ENCODE measurements around the gene ABLIM2.

ABLIM2 gene

DNA sequence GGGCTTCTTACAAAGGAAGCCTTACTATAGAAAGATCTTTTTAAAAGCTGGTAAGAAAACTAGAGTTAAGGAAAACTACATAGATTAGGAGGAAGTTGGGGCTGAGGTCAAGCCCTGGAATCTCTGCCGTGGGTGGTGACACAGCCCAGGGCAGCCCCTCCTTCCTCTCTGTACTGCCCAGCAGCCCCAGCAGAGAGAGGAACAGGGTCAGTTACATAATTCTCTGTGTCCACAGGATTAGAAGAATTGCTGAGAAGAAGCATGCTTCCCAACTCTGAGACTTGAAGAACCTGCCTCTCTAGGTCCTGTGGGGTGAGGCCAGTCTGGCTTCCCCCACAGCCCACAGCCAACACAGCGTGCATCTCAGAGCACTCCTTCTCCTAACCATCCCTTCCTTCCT lies 9.2 kb upstream of the ABLIM2 start:
- Histone ChIP-seq H3K4me2 (ENCODE audit: low read depth, low read length, poor library complexity, severe bottlenecking) (no peak overlapping the region), H3F3A (ENCODE audit: insufficient read depth) (no peaks in the 10 kb centered on the region), H3K36me3 (ENCODE audit: low read length) (no peaks in the 10 kb centered on the region), H3K9me2 (replicated peaks; ENCODE audit: insufficient read depth, low read length) (no peaks in the 10 kb centered on the region), H3K9me3 (ENCODE audit: insufficient read depth, low read length) (no peaks in the 10 kb centered on the region), H3K9ac (ENCODE audit: low read length) (no peak overlapping the region), H3K27me3 (ENCODE audit: low read length) (no peaks in the 10 kb centered on the region), H4K20me1 (ENCODE audit: low read depth, low read length) (no peaks in the 10 kb centered on the region), H2AFZ (ENCODE audit: low read depth, low read length, severe bottlenecking) (no peak overlapping the region), H3K4me3 (ENCODE audit: insufficient read depth, low read length, poor library complexity, severe bottlenecking) (no peak overlapping the region), H3K27ac (ENCODE audit: low read depth, low read length) (no peak overlapping the region), H3K79me2 (ENCODE audit: insufficient read depth, low read length) (no peaks in the 10 kb centered on the region)
- TF ChIP-seq, protein P1, sequence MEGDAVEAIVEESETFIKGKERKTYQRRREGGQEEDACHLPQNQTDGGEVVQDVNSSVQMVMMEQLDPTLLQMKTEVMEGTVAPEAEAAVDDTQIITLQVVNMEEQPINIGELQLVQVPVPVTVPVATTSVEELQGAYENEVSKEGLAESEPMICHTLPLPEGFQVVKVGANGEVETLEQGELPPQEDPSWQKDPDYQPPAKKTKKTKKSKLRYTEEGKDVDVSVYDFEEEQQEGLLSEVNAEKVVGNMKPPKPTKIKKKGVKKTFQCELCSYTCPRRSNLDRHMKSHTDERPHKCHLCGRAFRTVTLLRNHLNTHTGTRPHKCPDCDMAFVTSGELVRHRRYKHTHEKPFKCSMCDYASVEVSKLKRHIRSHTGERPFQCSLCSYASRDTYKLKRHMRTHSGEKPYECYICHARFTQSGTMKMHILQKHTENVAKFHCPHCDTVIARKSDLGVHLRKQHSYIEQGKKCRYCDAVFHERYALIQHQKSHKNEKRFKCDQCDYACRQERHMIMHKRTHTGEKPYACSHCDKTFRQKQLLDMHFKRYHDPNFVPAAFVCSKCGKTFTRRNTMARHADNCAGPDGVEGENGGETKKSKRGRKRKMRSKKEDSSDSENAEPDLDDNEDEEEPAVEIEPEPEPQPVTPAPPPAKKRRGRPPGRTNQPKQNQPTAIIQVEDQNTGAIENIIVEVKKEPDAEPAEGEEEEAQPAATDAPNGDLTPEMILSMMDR (IDR thresholded peaks at IDR 0.05; ENCODE audit: insufficient read depth, low read length, poor library complexity, severe bottlenecking) = no peak
- TF ChIP-seq EZH2phosphoT487 (conservative IDR thresholded peaks at IDR 0.05; ENCODE audit: low read length) = no peak

DNA sequence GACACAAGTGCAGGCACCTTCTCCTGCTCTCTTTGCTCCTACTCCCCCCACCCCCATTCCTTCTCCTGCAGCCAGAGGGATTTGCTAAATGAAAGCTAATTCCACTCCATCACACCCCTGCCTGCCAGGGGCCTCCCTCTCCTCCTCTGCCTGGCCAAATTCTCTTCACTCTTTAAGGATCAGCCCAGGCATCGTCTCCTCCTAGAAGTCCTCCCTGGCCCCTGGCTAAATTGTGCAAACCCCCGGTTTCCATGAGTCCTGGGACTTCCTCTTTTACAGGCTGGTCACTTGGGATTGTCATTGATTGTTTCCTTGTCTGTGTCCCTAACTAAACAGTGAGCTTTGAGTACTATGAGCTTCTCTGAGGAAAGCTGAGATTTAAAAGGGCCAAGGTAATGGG lies 8.7 kb upstream of the ABLIM2 start:
- no peaks in the 10 kb centered on the region for H3F3A ChIP-seq (ENCODE audit: insufficient read depth)
- H4K20me1 ChIP-seq (ENCODE audit: low read depth, low read length) = no peaks in the 10 kb centered on the region
- TF ChIP-seq EZH2phosphoT487 (conservative IDR thresholded peaks at IDR 0.05; ENCODE audit: low read length) = no peak
- TF ChIP-seq, protein P1 (IDR thresholded peaks at IDR 0.05; ENCODE audit: insufficient read depth, low read length, poor library complexity, severe bottlenecking) = no peak
- no peaks in the 10 kb centered on the region for H3K36me3 ChIP-seq (ENCODE audit: low read length)
- H3K79me2 ChIP-seq (ENCODE audit: insufficient read depth, low read length) = no peaks in the 10 kb centered on the region
- no peak overlapping the region for H2AFZ ChIP-seq (ENCODE audit: low read depth, low read length, severe bottlenecking)
- H3K27ac ChIP-seq (ENCODE audit: low read depth, low read length) = no peak overlapping the region
- H3K9ac ChIP-seq (ENCODE audit: low read length) = no peak overlapping the region
- H3K27me3 ChIP-seq (ENCODE audit: low read length) = no peaks in the 10 kb centered on the region
- no peaks in the 10 kb centered on the region for H3K9me3 ChIP-seq (ENCODE audit: insufficient read depth, low read length)
- H3K4me2 ChIP-seq (ENCODE audit: low read depth, low read length, poor library complexity, severe bottlenecking) = no peak overlapping the region
- H3K9me2 ChIP-seq (replicated peaks; ENCODE audit: insufficient read depth, low read length) = no peaks in the 10 kb centered on the region
- no peak overlapping the region for H3K4me3 ChIP-seq (ENCODE audit: insufficient read depth, low read length, poor library complexity, severe bottlenecking)

DNA sequence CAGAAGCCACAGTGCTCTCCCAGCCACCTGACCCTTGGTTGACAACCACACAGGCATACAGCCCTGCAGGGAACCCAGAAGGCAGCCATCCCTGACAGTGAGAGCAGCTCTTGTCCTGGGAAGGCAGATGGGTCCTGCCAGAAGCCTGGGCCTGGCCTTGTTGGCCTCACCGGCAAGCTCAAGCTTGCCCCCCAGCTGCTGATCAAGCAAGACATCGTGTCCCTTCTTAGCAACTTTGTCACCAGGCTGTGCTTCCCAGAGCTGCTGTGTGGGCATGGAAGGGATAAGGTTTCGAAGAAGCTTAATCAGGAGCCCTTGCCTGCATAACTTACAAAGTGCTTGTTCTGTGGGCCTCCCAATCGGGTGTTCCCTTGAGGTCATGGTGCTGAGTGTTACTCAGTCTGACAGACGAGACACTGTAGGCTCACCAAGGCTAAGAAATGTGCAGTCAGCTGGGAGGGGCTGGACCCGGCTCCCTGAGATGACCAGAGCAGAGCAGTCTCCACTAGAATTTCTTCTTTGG lies 6.8 kb upstream of the ABLIM2 start:
- no peaks in the 10 kb centered on the region for H3K36me3 ChIP-seq (ENCODE audit: low read length)
- H3K9me3 ChIP-seq (ENCODE audit: insufficient read depth, low read length) = no peaks in the 10 kb centered on the region
- no peak overlapping the region for H3K4me3 ChIP-seq (ENCODE audit: insufficient read depth, low read length, poor library complexity, severe bottlenecking)
- no peak overlapping the region for H3K27ac ChIP-seq (ENCODE audit: low read depth, low read length)
- H3K9ac ChIP-seq (ENCODE audit: low read length) = no peak overlapping the region
- H3K27me3 ChIP-seq (ENCODE audit: low read length) = no peaks in the 10 kb centered on the region
- H4K20me1 ChIP-seq (ENCODE audit: low read depth, low read length) = no peaks in the 10 kb centered on the region
- TF ChIP-seq, protein P1 (IDR thresholded peaks at IDR 0.05; ENCODE audit: insufficient read depth, low read length, poor library complexity, severe bottlenecking) = no peak
- no peak for TF ChIP-seq EZH2phosphoT487 (conservative IDR thresholded peaks at IDR 0.05; ENCODE audit: low read length)
- H3K9me2 ChIP-seq (replicated peaks; ENCODE audit: insufficient read depth, low read length) = no peaks in the 10 kb centered on the region
- H3K79me2 ChIP-seq (ENCODE audit: insufficient read depth, low read length) = no peaks in the 10 kb centered on the region
- H2AFZ ChIP-seq (ENCODE audit: low read depth, low read length, severe bottlenecking) = no peak overlapping the region
- no peaks in the 10 kb centered on the region for H3F3A ChIP-seq (ENCODE audit: insufficient read depth)
- no peak overlapping the region for H3K4me2 ChIP-seq (ENCODE audit: low read depth, low read length, poor library complexity, severe bottlenecking)
